CD4-positive, alpha-beta T cell treated with Interleukin-17A for 1 hour (primary cell): ENCODE data around the gene GCSH.
"Not testable (repeated sequence)": the region's sequence is repeated elsewhere in the genome, so short reads cannot be mapped to it uniquely, and the experiment has no call there.

Experiments
- DNase-seq: peaks from one replicate; pipeline ENCODE4 v3.0.0-alpha.2; 2020

Gene GCSH

DNA sequence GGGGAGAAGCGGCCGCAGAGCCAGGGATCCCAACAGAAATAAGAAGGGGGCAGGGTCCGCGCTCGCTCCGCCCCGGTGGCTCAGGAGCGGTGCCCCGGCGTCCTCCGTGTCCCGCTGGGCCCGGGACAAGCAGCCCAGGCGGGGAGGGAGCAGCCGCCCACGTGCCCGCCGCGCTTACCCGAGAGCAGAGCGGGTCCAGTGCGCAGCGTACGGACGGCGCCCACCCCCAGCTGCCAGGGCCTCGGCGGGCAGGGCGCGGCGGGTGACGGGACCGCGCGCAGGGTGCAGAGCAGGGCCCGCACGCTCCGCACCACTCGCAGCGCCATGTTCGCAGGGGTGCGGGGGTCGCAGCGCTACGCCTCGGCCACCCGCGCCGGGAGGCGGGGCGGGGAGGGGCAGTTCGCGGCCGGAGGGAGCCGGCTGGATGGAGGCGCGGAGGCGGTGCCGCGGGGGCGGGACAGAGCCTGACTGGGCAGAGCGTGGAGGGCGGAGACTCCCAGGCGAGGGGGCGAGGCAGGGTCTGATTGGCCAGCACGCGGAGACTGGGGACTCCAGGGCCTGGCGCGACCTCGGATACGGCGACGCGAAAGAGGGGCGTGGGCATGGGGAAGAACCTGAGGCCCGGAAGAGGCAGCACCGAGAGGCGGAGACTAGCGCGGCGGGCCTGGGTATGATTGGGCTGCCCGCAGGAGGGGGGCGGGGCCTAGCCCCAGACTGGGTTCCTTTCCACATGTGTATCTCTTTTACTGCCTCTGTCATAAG lies at the start of gene GCSH:
Gene GCSH (minus strand): TSS at position 443 of the 762 bp plus-strand sequence. CDS start 117 bp downstream, at position 326.
- peak; percentile 99 for DNase-seq

DNA sequence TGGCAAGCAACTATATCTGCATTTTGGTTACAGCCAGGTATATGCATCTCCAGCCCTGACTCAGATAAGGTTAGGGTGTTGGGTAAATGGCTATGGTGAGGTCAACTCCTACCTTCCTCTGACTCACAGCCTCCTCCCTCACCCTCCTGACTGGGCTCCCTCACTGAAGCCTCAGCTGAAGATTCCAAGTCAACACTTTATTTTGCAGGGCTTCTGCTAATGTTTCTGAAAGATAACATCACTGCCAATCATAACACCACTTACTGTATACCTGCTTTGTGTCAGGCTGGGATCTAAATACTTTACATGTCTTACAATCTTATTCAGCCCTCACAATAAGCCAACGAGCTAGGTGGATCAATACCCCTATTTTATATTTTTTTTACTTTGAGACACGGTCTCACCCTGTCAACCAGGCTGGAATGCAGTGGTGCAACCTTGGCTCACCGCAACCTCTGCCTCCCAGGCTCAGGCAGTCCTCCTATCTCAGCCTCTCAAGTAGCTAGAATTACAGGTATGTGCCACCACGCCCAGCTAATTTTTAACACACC lies 47.8 kb upstream of the GCSH start:
- no peak for DNase-seq

DNA sequence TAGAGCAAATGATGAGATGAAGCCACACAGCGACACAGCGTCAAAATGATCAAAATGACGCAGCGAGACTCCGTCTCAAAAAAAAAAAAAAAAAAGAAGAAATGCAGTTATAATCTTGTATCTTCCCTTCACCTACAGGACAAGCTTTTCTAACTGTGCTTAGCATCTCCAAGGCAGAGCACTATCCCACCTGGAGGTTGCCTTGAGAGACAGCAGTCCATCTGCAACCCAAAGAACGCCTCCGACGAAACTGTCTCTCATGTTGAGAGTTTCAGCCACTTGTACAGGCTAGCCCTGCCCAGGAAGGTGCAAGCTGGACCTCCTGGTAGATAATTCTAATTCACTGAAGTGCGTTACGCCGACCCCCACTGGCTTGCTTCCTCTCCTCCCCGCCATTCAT lies 46.7 kb upstream of the GCSH start:
- no peak for DNase-seq

DNA sequence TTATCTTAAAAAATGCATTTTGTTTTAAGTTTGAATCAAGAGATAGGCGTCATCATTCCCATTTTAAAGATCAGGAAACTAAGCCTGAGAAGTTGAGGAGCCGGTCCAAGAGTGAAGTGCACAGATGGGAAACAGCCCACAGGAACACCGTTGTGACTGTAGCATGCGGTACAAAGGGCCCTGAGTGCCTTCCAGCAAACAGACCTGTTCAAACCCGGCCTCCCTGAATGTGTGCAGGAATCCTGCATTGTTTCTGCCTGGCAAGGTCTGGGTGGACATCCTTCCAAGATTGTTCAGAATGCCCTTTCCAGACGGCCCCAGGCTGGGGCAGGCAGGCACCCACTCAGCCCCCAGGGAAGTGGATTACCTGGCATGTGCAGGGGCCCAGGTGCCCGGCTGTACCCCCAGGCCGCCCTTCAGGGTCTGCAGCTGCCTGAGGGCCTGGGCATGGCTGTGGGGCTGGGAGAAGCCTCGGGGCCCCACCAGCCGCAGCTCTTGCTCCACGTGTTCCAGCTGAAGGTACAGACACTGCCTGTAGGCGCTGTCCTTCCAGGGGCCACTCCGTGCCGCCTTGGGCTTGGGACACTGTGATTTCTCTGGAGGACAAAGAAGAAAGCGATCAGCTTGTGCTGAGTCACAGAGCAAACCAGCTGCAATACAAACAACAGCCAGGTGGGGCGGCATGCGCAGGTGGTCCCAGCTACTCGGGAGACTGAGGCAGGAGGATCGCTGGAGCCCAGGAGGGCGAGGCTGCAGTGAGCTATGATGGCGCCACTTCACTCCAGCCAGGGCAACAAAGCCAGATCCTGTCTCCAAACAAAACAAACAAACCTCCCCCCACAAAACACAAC lies 45.0 kb upstream of the GCSH start:
- no peak for DNase-seq

DNA sequence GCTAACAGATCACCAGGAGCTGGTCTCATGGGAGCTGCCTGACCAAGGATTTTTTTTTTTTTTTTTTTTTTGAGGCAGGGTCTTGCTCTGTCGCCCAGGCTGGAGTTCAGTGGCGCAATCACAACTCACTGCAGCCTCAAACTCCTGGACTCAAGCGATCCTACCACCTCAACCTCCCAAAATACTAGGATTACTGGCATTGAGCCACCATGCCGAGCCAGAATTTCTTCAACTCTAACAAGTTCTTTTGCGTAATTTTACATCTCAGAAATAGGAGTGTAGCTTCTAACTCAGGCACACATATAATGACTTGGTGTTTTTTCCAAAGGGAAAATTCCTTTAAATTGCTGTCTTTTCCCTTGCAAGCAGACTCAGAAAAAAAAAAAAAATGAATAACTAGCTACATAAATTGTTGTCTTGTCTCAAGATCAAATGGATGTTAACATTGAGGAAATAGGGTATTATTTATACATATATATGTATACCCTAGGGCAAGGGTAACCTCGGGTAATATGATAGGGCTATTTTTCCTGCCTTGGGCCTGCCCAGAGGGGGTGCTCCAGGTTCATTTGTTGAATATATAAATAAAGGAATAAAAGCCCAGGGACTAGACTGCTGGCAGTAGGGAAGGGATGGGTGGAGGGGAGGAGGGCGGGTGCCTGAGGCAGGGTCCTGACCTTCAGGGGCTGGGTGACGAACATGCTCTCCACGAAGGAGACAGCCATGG lies 42.8 kb upstream of the GCSH start:
- no peak for DNase-seq

DNA sequence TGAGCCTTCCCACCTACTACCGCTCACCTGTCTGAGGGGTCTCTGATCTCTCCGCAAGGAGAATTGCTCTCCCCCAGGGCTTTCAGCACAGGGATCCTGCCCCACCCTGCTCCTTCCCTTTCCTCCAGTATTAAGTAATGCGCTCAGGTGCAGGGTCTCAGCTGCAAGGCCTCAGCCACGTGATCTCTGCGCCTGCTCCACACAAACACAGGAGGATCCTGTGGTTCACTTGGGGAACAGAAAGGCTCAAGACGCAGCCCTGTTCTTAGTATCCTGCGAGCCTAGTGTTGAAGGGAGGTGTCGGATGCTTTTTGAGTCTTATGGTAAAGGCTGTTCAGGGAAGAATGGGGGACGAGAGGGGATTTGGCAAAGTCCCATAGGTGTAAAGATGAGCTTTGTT lies 41.6 kb upstream of the GCSH start:
- DNase-seq: no peak

DNA sequence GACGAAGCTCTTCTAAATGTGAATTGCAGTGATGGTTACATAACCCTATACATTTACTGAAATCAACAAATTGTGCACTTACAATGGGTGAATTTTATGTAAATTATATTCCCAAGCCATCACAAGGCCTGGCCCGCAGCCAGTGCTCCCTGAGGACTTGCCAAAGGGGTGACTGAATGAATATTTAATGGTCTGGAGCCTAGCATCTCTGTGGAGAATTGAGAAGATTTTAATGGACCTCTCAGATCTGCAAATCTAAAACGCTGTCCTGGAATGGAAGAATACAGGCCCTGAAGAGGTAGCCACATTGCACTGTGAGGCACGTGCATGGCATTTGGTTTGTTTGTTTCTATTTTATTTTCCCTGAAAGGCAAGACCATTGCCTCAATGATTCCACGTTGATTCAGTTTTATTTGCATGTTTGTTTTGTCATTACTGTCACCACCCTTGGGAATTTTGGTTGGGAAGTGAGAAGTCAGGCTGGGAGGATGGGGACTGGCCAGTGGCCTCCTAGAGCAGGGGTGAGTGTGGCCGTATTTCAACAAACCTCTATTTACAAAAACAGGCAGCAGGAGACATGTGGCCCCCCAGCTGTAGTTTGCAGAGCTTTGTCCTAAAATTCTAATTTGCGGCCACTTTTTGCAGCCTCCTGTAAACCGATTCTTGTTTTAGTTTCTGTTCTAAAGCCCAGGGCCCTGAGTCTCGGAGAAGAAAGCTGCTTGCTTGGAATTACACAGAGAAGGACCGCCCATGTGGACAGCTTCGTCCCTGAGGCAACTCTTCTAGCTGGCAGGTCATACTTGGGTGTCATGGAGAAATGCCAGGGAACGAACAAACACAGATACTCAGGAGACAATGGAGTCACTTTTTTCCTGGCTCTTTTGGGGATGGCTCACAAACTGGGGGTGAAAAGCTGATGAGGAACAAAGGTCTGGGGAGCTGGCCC lies 40.5 kb upstream of the GCSH start:
- DNase-seq: no peak

DNA sequence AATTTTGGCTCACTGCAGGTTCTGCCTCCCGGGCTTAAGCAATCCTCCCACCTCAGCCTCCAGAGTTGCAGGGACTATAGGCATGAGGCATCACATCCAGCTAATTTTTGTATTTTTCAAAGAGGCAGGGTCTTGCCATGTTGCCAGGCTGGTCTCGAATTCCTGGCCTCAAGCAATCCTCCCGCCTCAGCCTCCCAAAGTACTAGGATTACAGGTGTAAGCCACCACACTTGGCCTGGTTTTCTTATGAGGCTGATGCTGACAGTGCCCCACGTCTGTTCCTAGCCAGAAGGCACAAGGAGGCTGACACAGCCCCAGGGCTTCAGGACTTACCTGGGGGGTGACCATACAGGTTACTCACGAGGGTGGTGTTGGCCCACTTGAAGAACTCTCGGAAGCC lies 33.9 kb upstream of the GCSH start:
- DNase-seq: no peak

DNA sequence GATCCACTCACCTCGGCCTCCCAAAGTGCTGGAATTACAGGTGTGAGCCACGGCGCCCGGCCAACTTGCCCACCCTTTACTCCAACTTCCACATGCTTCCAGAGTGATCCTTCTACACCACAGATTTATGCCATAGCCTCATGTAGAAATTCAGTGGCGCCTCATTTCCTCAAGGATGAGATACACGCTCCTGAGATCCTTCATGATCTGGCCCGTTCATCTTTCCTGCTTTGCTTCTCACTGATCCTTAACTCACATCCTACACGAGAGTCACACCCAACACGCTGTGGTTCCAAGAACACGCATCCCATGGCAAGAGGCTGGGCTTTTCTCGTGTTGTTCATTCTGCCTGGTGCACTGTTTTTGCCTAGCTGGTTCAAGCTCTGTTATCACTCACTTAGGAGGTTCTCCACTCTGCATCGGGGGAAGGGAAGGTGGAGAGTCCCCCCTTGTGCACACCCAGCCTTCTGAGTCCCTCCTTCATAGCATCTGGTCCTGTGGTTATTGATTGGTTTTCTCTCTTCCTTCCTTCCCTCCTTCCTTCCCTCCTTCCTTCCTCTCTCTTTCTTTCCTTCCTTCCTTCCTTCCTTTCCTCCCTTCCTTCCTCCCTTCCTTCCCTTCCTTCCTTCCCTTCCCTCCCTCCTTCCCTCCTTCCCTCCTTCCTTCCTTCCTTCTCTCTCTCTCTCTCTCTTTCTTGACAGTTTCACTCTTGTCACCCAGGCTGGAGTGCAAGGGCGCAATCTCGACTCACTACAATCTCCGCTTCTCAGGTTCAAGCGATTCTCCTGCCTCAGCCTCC lies 32.7 kb upstream of the GCSH start:
- no peak for DNase-seq

DNA sequence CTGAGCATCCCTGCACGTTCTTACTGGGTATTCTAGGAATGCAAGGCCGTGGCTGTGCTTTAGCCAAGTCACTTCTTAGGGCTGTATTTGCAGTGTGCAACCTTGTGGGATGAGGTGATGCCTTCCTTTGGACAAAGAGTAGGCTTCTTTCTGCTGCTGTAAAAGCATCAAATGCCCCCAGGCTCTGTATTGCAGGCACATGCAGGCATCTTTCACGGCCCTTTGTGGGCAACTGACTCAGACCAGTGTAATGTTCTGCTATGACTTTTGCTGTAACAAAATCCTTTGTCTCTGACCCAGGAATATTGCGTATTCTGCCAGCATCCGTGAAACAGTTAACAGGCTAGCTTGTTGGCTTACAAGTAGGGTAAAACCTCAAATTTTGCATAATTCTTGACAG lies 30.9 kb upstream of the GCSH start:
- no peak for DNase-seq

DNA sequence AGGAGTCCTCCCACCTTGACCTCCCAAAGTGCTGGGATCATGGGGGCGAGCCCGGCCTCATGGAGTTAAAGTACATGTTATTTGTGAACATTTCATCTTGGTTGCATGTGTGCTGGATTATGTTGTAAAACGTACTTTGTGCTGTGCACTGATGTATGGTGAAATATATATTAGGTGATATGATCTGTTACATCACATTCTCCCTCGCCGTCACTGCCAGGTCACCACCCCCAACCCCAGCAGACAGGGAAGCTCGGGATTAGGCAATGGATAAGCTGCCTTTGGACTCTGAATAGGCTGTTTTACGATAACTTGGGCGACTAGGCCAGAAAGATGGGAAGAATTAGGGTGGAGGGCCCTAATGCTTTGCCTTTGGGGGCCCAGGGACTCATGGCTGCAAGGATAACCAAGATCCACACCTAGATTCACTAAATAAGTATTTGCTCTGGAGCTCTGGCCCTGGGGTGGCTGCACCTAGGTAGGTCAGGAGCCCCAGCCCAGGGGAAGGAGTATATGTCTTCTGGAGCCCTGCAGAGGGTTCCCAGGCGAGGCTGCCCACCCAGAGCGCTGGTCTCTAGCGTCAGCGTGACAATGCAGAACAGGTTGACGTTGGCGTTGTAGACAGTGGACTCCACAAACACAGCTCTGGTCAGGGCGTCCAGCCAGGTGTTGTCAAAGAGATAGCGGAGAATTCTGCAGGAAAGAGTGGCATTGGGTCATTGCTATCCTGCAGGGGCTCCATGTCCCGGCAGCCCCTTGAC lies 27.1 kb upstream of the GCSH start:
- no peak for DNase-seq

DNA sequence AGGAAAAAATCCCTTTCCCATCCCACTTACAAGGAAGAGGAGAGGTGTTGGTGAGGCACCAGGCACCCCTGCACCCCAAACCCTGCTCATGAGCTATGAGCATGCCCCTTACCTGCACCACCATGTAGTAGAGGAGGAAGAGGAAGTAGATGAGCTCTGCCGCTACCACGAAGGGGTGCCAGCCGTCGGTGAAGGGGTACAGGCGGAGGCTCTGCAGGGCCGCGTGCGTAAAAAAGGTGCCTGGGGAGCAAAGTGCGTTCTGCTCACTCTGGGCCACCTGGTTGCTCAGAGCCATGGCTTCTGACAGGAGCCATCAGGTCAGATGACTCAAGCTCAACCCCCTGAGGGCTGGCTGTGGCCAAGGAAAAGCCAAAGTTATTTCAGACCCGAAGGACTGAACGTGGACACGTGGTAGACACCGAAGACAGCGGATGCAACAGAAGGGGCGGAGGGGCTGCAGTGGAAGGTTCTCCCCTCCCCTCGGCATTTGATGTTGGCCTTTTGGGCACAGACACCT lies 25.3 kb upstream of the GCSH start:
- DNase-seq: no peak

DNA sequence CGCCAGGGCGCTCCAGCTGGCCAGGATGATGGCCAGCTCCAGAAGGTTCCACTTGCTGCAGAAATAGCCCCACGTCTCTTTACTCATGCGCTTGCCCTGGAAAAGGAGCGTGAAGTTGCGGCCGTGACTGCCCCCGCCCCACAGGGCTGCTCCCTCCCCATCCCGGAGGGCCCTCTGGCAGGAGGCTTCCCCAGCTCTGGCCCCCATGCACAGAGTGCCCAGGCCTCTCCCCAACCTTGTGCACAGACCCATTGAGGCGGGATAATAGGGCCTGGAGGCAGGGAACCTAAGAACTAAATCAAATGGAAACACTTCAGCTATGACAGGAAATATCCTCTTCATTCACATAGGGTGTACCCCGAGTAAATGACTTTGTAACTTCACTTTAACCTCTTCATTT lies 21.2 kb upstream of the GCSH start:
- DNase-seq: no peak

DNA sequence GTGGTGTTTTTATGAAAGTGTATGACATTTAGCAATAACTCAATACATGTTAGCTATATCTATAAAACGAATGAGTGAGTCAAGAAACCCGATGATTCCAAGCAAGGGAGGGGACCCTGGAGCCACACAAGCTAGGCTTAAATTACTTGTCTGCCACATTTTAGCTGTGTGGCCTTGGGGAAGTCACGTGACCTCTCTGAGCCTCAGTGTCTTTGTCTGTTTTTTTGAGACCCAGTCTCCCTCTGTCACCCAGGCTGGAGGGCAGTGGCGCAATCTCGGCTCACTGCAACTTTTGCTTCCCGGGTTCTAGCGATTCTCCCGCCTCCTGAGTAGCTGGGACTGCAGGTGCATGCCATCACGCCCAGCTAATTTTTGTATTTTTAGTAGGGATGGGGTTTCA lies 20.1 kb upstream of the GCSH start:
- DNase-seq: no peak

DNA sequence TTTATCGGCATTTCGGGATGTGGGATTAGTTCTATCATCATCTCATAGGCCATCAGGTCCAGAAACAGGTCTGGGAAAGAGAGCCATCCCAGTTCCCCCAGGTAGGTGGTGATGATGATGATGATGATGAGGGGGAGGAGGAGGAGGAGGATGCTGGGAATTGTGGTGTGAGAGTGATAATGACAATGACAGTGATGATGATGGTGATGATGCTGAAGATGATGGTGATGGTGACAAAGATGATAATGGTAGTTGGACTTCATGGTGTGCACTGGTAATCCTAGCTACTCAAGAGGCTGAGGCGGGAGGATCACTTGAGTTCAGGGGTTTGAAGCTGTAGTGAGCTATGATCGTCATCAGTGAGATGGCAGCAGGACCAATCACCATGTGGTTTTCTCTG lies 16.3 kb upstream of the GCSH start:
- no peak for DNase-seq

DNA sequence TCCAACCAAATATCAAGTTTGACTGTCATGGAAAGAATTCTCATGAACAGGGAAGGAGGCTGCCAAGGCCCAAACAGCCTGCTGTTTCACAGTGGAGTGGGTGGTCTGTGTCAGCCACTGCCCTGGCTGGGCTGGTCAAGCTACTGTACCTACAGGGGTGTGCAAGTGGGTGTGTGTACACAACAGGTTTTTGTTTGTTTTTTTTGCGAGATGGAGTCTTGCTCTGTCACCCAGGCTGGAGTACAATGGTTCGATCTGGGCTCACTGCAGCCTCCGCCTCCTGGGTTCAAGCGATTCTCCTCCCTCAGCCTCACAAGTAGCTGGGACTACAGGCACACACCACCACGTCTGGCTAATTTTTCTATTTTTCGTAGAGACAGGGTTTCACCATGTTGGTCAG lies 13.1 kb upstream of the GCSH start:
- not testable (repeated sequence) for DNase-seq

DNA sequence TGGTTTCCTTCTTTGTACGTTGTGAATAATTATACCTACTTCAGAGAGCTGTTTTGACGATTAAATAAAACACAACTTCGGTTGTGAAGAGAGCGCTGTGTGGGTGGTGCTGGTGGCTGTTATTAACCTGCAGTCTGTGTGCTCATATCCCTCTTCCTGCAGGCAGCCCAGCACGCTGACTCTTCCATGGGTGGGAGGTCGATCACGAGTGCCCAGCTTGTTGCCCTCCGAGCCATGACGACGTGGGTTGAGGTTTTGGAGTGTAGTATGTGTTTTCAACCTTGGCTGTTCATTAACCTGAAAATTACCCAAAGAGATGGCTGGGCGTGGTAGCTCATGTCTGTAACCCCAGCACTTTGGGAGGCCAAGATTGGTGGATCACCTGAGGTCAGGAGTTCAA lies 11.3 kb upstream of the GCSH start:
- no peak for DNase-seq

DNA sequence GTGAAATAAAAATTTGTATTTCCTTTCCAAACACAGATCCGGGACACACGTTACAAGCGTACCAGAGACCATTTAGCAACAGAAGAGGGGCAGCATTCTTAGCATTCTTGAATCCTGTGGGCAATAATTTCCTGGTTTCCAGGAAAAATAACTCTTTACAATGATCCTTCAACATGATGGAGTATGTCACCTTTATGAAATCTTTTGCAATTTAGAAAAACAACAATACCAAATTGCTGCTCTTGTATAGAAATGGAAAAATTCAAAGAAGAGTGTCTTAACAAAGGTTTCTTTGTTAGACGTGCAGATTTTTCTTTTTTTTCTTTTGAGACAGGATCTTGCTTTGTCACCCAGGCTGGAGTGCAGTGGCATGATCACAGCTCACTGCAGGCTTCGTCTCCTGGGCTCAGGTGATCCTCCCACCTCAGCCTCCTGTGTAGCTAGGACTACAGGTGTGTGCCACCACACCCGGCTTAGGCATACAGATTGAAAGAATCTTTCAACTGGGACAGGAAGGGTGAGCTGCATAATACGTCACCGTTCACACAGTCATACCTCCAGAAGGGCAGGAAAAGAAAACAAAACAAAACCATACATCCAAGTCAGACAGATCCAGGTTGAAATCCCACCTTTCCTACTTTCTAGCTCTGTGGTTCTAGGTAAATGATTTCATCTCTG lies 10.8 kb upstream of the GCSH start:
- DNase-seq: no peak

DNA sequence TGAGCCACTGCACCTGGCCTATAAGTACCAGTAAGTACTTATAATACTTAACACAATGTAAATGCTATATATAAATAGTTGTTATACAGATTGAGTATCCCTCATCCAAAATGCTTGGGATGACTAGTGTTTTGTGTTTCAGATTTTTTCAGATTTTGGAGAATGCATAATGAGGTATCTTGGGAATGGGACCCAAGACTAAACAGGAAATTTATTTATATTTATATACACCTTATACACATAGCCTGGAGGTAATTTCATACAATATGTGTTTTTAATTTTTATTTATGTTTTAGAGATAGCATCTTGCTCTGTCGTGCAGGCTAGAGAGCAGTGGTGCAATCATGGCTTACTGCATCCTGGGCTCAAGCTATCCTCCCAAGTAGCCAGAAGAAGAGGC lies 9.8 kb upstream of the GCSH start:
- DNase-seq: no peak

DNA sequence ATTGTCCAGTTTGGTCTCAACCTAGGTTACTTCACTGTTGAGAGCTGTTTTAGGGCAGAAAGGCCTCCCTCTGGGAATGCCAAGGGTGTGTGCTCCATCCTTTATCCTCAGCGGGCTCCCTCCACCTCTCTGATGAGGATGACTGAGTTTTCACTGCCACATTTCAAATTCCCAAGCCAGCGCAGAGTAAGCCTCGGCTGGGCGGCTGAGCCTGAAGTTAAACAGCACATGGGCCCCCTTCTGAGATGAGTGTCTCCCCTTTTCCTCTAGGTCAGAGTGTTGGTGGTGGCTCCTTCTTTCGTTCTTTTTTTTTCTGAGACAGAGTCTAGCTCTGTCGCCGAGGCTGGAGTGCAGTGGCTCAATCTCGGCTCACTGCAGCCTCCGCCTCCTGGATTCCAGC lies 5.5 kb upstream of the GCSH start:
- no peak for DNase-seq
